ENCODE measurements around the gene FBXO2. TPM values are rescaled to one million over a fixed set of nuclear protein-coding genes. Genes with fewer than 3 reads are reported as not detected.

The FBXO2 gene
- total and polyA plus RNA-seq, 2 of the 4 experiments (the other 2 are of a cell fraction), result 0.36 to 1.7 TPM

- Histone ChIP-seq H3K4ac (ENCODE audit: low read depth, low read length) (no peak overlapping the region), H3K23ac (ENCODE audit: low read depth, low read length) (no peak overlapping the region), H2BK5ac (ENCODE audit: low read depth, low read length, poor library complexity, severe bottlenecking) (no peak overlapping the region), H2BK20ac (ENCODE audit: low read depth, low read length) (no peak overlapping the region), H3K9ac (ENCODE audit: low read depth, low read length) (no peak overlapping the region), H3K9me1 (ENCODE audit: insufficient read depth, low read length) (peaks cover 3% of the 10 kb centered on the region; the same call in 1 of the 2 replicates), H2AK5ac (ENCODE audit: low read depth, low read length) (no peak overlapping the region), H3K36me3 (ENCODE audit: control insufficient read depth, insufficient read depth, low read length) (peaks cover 48% of the 10 kb centered on the region), H4K5ac (ENCODE audit: low read depth, low read length) (no peak overlapping the region), H3K27me3 (ENCODE audit: control insufficient read depth, insufficient read depth, low read length) (no peaks in the 10 kb centered on the region), H3K14ac (replicated peaks; ENCODE audit: low read depth, low read length) (no peak overlapping the region), H3K79me1 (ENCODE audit: low read depth in 1 of 2, low read length in 2 of 2) (0 out of 4 replicates have a peak, but pooled peaks cover 0 to 3% of the 10 kb centered on the region in 2 experiments), H2BK15ac (ENCODE audit: low read depth, low read length) (no peak overlapping the region), H2AK9ac (replicated peaks; ENCODE audit: low read depth, low read length, poor library complexity) (peak overlapping the region; percentile 42), H2AFZ (replicated peaks; ENCODE audit: low read length, poor library complexity) (peak overlapping the region; percentile 14), H3K4me2 (ENCODE audit: low read depth, low read length) (no peak overlapping the region), H3K4me3 (ENCODE audit: insufficient read depth, low read depth, low read length) (no peak overlapping the region), H4K8ac (ENCODE audit: low read depth in 2 of 2, low read length in 2 of 2) (no peak overlapping the region), H3K18ac (ENCODE audit: low read depth, low read length) (no peak overlapping the region), H4K20me1 (ENCODE audit: insufficient read depth, low read length) (no peaks in the 10 kb centered on the region), H3K4me1 (ENCODE audit: control insufficient read depth, insufficient read depth, low read length) (no peaks in the 10 kb centered on the region), H3K9me3 (ENCODE audit: control insufficient read depth, insufficient read depth, low read length) (no peaks in the 10 kb centered on the region), H3K56ac (ENCODE audit: extremely low read depth, insufficient read depth, low read length) (no peak overlapping the region), H4K91ac (ENCODE audit: insufficient read depth, low read depth, low read length) (no peak overlapping the region), H3K27ac (ENCODE audit: insufficient read depth, low read length) (no peak overlapping the region), H2BK120ac (ENCODE audit: low read depth, low read length) (no peak overlapping the region)
- dilution Hi-C loops (cut with HindIII; ENCODE audit: low sequenced_read_pairs, unreplicated experiment) (no loop called here), intact Hi-C loops (cut with micrococcal nuclease) (no loop called here), in situ Hi-C loops (cut with MboI; ENCODE audit: low sequenced_read_pairs) (no loop called here)
- ChIA-PET POLR2A (ENCODE audit: unreplicated experiment) (no interaction called here), CTCF (no interaction called here)
- no TSS peak for BruUV-seq (replicated peaks)
- DNase-seq (no peak), ATAC-seq (ENCODE audit: low read depth) (no peak)
- TF ChIP-seq USF2 (IDR thresholded peaks at IDR 0.05; ENCODE audit: low read depth, low read length), result no peak
- no peak for TF ChIP-seq POLR2A (IDR thresholded peaks at IDR 0.05; ENCODE audit: low read depth, low read length)
- TF ChIP-seq RAD21 (IDR thresholded peaks at IDR 0.05; ENCODE audit: low read length), result no peak
- no peak for TF ChIP-seq MAZ (IDR thresholded peaks at IDR 0.05; ENCODE audit: borderline replicate concordance, low read depth, low read length)
- no peak for TF ChIP-seq SMC3 (IDR thresholded peaks at IDR 0.05; ENCODE audit: low read depth, low read length)
- no peak for TF ChIP-seq FOS (IDR thresholded peaks at IDR 0.05; ENCODE audit: low read depth, low read length)
- TF ChIP-seq BHLHE40 (IDR thresholded peaks at IDR 0.05; ENCODE audit: low read depth, low read length), result no peak
- TF ChIP-seq ELK1 (IDR thresholded peaks at IDR 0.05; ENCODE audit: borderline replicate concordance, low read depth, low read length), result no peak
- 93% methylated on average over 8 of the region's 14 CpGs; no CpG with 5 or more reads in 1 of the 2 experiments for WGBS, 2 experiments (ENCODE audit: extremely low coverage in 2 of 2, insufficient read length in 1 of 2)
Observed at GRCh38 chr1:11673089-11673769, 19.0 kb upstream of the FBXO2 start.

Data from IMR-90 (cell line).